OCI-LY7 (cell line): ENCODE data around the gene CISD3. TPM values are rescaled to one million over a fixed set of nuclear protein-coding genes. Genes with fewer than 3 reads are reported as not detected.

Source experiments
- BruUV-seq: library from RNA; stranded (reverse); fragments of 400-500 nt; replicated peaks from 2 replicates; lab custom pipeline; 2021; lab: Mats Ljungman, UMichigan
- CTCF ChIA-PET: fragments of 300-600 bp; sonication (Branson Sonifier 250); formaldehyde crosslinking; loops from one replicate; lab custom pipeline; 2022; ENCODE audit warnings: antibody characterized with exemption; ENCODE audit not compliant: unreplicated experiment; lab: Charles Lee
- POLR2A ChIA-PET: fragments of 300-600 bp; sonication (Branson Sonifier 250); formaldehyde crosslinking; loops from one replicate; lab custom pipeline; 2022; ENCODE audit warnings: antibody characterized with exemption; lab: Charles Lee
- DNase-seq: peaks from one replicate; pipeline ENCODE4 v3.0.0-alpha.2; 2015; ENCODE audit warnings: low spot score
- H2AFZ ChIP-seq: fragments of 200-600 bp; sonication (generic), shearing (Covaris generic); 2 replicates; pipeline ENCODE4 v1.6.1; 2014; ENCODE audit warnings: mild to moderate bottlenecking, antibody characterized with exemption, low read length, moderate library complexity
- H3K27ac ChIP-seq: fragments of 200-600 bp; sonication (generic); 2 replicates; pipeline ENCODE4 v1.5.1; 2014; ENCODE audit warnings: mixed run types, low read depth, mild to moderate bottlenecking, moderate library complexity, low read length, inconsistent platforms; ENCODE audit not compliant: poor library complexity, severe bottlenecking
- H3K36me3 ChIP-seq: fragments of 200-600 bp; sonication (generic); 2 replicates; pipeline ENCODE4 v1.6.1; 2014; ENCODE audit warnings: mild to moderate bottlenecking, antibody characterized with exemption, low read length, moderate library complexity, mixed read lengths; ENCODE audit not compliant: insufficient read depth
- H3K4me1 ChIP-seq: fragments of 200-600 bp; sonication (generic); 2 replicates; pipeline ENCODE4 v1.5.1; 2014; ENCODE audit warnings: mild to moderate bottlenecking, low read length; ENCODE audit not compliant: insufficient read depth, poor library complexity, severe bottlenecking
- H3K4me2 ChIP-seq: fragments of 200-600 bp; sonication (generic); 2 replicates; pipeline ENCODE4 v1.6.1; 2014; ENCODE audit warnings: mild to moderate bottlenecking, low read length
- H3K4me3 ChIP-seq: fragments of 200-600 bp; sonication (generic); 2 replicates; pipeline ENCODE4 v1.5.1; 2014; ENCODE audit warnings: mild to moderate bottlenecking, low read depth, low read length; ENCODE audit not compliant: poor library complexity, severe bottlenecking
- H3K79me2 ChIP-seq: fragments of 200-600 bp; sonication (generic); 2 replicates; pipeline ENCODE4 v1.6.1; 2016; ENCODE audit warnings: low read depth, mild to moderate bottlenecking, low read length, moderate library complexity, mixed read lengths; ENCODE audit not compliant: insufficient read depth
- H3K9me2 ChIP-seq: fragments of 200-600 bp; sonication (generic); 2 replicates; pipeline ENCODE4 v1.6.1; 2016; ENCODE audit warnings: mild to moderate bottlenecking, low read length, mixed read lengths; ENCODE audit not compliant: insufficient read depth
- H3K9me3 ChIP-seq: fragments of 200-600 bp; sonication (generic); 2 replicates; pipeline ENCODE4 v1.6.1; 2014; ENCODE audit warnings: mild to moderate bottlenecking, mixed run types, low read length, mixed read lengths
- H4K20me1 ChIP-seq: fragments of 200-600 bp; sonication (generic); 2 replicates; pipeline ENCODE4 v1.6.1; 2014; ENCODE audit warnings: mild to moderate bottlenecking, antibody characterized with exemption, low read length, moderate library complexity, mixed read lengths; ENCODE audit not compliant: insufficient read depth
- CTCF ChIP-seq: fragments of 200-600 bp; sonication (generic); conservative IDR thresholded peaks from 2 replicates; pipeline ENCODE4 v1.5.1; 2014; ENCODE audit warnings: mild to moderate bottlenecking, antibody characterized with exemption, low read length, moderate library complexity, mixed read lengths
- EZH2phosphoT487 ChIP-seq: fragments of 200-600 bp; sonication (generic); IDR thresholded peaks from 2 replicates; pipeline ENCODE4 v1.6.1; 2018; ENCODE audit warnings: low read depth, borderline replicate concordance, mild to moderate bottlenecking, mixed run types, antibody characterized with exemption, low read length, moderate library complexity, mixed read lengths
- intact Hi-C: fragments of 100-400 bp; cut with micrococcal nuclease; formaldehyde crosslinking; loops from one replicate; pipeline ENCODE4 v1.10.0; 2022; ENCODE audit not compliant: unreplicated experiment
- total RNA-seq, 2 experiments: library from RNA; depleted of rRNA in 1 of 2; stranded (reverse); fragments of >200 nt in 1 of 2; shearing (Covaris generic) in 1 of 2; gene quantifications; 2 replicates each; pipeline ENCODE4 v1.2.3, GENCODE V29; 2014 to 2022

The CISD3 gene
- total RNA-seq, 2 experiments from 2014 or later: 13.4 to 25.1 TPM

GRCh38 chr17:38706505-38707216 is 23.5 kb upstream of the CISD3 start:
- Histone ChIP-seq H3K79me2 (peaks cover 37% of the 10 kb centered on the region), H3K4me3 (peak overlapping the region; percentile 90), H3K9me3 (no peaks in the 10 kb centered on the region), H3K4me2 (peak overlapping the region; percentile 98), H4K20me1 (peaks cover 12% of the 10 kb centered on the region; the same call in 1 of the 2 replicates), H3K27ac (peak overlapping the region; percentile 62), H3K36me3 (peaks cover 47% of the 10 kb centered on the region), H3K9me2 (no peaks in the 10 kb centered on the region), H3K4me1 (peaks cover 22% of the 10 kb centered on the region), H2AFZ (no peak overlapping the region)
- CTCF ChIA-PET: interaction anchor here (0.6 to 1.1 kb wide), 4 partner anchors 16 to 123 kb away, joined by 3 to 4 read pairs (median 4); no protein-coding TSS in a partner anchor
- peak; percentile 40 for DNase-seq
- POLR2A ChIA-PET: interaction anchor here (0.6 to 1.7 kb wide), 4 partner anchors 12 to 55 kb away, joined by 3 to 6 read pairs (median 4); no protein-coding TSS in a partner anchor
- BruUV-seq: no TSS peak
- intact Hi-C loops: no loop called here
- TF ChIP-seq CTCF (no peak), EZH2phosphoT487 (no peak)

GRCh38 chr17:38707678-38708351 is 22.3 kb upstream of the CISD3 start:
- CTCF ChIA-PET: interaction anchor here (1.0 kb wide), 1 partner anchor 35 kb away, joined by 3 read pairs; no protein-coding TSS in a partner anchor
- no TSS peak for BruUV-seq
- H3K9me3 ChIP-seq: no peaks in the 10 kb centered on the region
- intact Hi-C loops: no loop called here
- POLR2A ChIA-PET: interaction anchor here (0.5 to 1.0 kb wide), 3 partner anchors 11 to 20 kb away, joined by 3 to 4 read pairs (median 4); no protein-coding TSS in a partner anchor
- H3K4me1 ChIP-seq: peaks cover 19% of the 10 kb centered on the region
- peak overlapping the region; percentile 98 for H3K4me2 ChIP-seq
- no peak for TF ChIP-seq EZH2phosphoT487
- TF ChIP-seq CTCF: no peak
- H3K9me2 ChIP-seq: no peaks in the 10 kb centered on the region
- peaks cover 35% of the 10 kb centered on the region for H3K79me2 ChIP-seq
- no peak overlapping the region for H2AFZ ChIP-seq
- peaks cover 12% of the 10 kb centered on the region; the same call in 1 of the 2 replicates for H4K20me1 ChIP-seq
- H3K4me3 ChIP-seq: no peak overlapping the region
- peaks cover 58% of the 10 kb centered on the region for H3K36me3 ChIP-seq
- no peak for DNase-seq
- H3K27ac ChIP-seq: no peak overlapping the region
